ENCODE measurements around the gene DYDC1. TPM values are rescaled to one million over a fixed set of nuclear protein-coding genes. Genes with fewer than 3 reads are reported as not detected.

Gene DYDC1
- total RNA-seq, 1 donor from 2014 or later, result not detected

DNA sequence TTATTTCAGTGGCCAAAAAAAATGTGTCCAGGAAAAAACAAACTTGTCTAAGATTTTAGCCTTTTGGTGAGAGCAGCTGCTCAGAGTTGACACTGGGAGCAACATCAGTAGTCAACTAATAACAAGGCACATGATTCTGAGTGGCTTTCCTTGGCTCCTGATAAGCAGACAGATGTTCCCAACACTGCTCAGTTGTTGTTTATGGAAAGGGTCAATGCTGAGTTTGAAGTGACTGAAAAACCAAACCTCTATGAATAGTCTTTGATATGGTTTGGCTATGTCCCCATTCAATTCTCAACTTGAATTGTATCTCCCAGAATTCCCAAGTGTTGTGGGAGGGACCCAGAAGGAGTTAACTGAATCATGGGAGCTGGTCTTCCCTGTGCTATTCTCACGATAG lies 12.3 kb downstream of the DYDC1 start:
- no peak overlapping the region for H3K27ac Mint-ChIP-seq
- H3K4me3 Mint-ChIP-seq, result no peak overlapping the region
- no peak for DNase-seq (ENCODE audit: low spot score in 2 of 2, unreplicated experiment in 2 of 2)
- no peaks in the 10 kb centered on the region for H3K36me3 Mint-ChIP-seq
- peaks cover 7% of the 10 kb centered on the region for H3K9me3 Mint-ChIP-seq
- H3K4me1 Mint-ChIP-seq, result no peaks in the 10 kb centered on the region
- TF ChIP-seq, protein P1, sequence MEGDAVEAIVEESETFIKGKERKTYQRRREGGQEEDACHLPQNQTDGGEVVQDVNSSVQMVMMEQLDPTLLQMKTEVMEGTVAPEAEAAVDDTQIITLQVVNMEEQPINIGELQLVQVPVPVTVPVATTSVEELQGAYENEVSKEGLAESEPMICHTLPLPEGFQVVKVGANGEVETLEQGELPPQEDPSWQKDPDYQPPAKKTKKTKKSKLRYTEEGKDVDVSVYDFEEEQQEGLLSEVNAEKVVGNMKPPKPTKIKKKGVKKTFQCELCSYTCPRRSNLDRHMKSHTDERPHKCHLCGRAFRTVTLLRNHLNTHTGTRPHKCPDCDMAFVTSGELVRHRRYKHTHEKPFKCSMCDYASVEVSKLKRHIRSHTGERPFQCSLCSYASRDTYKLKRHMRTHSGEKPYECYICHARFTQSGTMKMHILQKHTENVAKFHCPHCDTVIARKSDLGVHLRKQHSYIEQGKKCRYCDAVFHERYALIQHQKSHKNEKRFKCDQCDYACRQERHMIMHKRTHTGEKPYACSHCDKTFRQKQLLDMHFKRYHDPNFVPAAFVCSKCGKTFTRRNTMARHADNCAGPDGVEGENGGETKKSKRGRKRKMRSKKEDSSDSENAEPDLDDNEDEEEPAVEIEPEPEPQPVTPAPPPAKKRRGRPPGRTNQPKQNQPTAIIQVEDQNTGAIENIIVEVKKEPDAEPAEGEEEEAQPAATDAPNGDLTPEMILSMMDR (IDR thresholded peaks at IDR 0.05; ENCODE audit: unreplicated experiment), result no peak
- peaks cover 3% of the 10 kb centered on the region for H3K27me3 Mint-ChIP-seq (ENCODE audit: low read depth)

DNA sequence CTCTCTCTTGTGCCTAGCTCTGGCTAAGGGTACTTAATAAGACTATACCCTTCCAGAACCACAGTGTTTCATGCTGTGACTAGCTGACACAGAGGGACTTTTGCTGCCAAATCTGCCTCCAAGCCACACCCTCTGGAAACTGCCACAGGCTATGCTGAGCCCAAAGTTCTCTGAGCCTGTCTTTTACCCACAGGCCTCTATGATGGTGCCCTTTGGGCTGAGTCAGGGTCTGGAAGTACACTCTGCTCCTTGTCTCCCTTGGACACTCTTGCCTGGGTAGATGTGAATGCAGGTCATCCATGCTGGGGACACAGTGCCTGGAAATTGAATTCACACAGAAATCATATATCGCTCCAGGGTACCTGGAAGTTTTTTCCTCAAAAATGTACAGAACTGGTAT lies 22.6 kb downstream of the DYDC1 start:
- no peak for DNase-seq (ENCODE audit: low spot score in 2 of 2, unreplicated experiment in 2 of 2)
- Mint-ChIP-seq H3K36me3 (no peaks in the 10 kb centered on the region), H3K9me3 (peaks cover 12% of the 10 kb centered on the region), H3K4me1 (no peaks in the 10 kb centered on the region), H3K27ac (no peak overlapping the region), H3K27me3 (ENCODE audit: low read depth) (peaks cover 11% of the 10 kb centered on the region), H3K4me3 (no peak overlapping the region)
- TF ChIP-seq, protein P1 (IDR thresholded peaks at IDR 0.05; ENCODE audit: unreplicated experiment), result no peak

DNA sequence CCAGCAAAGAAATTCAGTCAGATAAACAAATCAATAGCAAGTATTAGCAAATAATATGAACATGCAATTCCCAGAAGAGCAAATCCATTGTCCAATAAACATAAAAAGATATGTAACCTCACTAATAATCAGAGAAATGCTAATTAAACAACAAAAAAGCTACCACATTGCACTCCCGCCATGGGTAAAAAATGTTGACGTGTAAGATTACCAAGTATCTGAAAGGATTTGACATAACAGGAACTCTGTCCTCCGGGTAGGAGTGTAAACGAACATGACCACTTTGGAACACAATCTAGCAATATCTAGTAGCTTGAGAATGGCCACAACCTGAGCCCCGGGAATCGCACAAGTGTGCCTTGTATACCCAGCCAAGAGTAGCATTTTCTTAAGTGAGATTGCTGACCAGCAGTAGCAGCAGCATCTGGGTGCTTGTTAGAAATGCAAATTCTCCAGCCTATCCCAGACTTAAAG lies 31.6 kb downstream of the DYDC1 start:
- H3K27me3 Mint-ChIP-seq (ENCODE audit: low read depth), result peaks cover 8% of the 10 kb centered on the region
- H3K4me3 Mint-ChIP-seq, result no peak overlapping the region
- H3K27ac Mint-ChIP-seq, result no peak overlapping the region
- no peaks in the 10 kb centered on the region for H3K36me3 Mint-ChIP-seq
- no peaks in the 10 kb centered on the region for H3K9me3 Mint-ChIP-seq
- DNase-seq (ENCODE audit: low spot score in 2 of 2, unreplicated experiment in 2 of 2), result no peak
- no peaks in the 10 kb centered on the region for H3K4me1 Mint-ChIP-seq
- TF ChIP-seq, protein P1 (IDR thresholded peaks at IDR 0.05; ENCODE audit: unreplicated experiment), result no peak

DNA sequence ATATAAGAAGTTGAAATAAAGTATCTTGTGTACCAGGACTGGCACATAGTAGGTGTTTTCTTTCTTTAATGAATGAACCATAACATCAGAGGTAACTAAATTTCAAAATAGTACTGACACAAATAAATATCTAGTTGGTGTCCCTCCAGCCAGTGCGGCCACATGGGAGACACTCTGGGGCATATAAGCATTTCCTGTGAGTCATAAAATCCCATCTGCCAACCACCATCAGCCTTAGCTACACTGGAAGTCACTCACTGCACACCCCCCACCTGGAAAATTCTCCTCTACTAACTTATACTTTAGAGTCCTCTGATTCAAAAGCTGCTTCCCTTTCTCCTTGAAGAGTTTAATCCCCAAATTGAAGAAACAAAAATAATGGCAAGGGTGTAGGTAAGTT lies 32.5 kb downstream of the DYDC1 start:
- TF ChIP-seq, protein P1 (IDR thresholded peaks at IDR 0.05; ENCODE audit: unreplicated experiment), result no peak
- Mint-ChIP-seq H3K4me1 (no peaks in the 10 kb centered on the region), H3K27ac (no peak overlapping the region), H3K36me3 (no peaks in the 10 kb centered on the region), H3K27me3 (ENCODE audit: low read depth) (peaks cover 10% of the 10 kb centered on the region), H3K9me3 (no peaks in the 10 kb centered on the region), H3K4me3 (no peak overlapping the region)
- no peak for DNase-seq (ENCODE audit: low spot score in 2 of 2, unreplicated experiment in 2 of 2)

DNA sequence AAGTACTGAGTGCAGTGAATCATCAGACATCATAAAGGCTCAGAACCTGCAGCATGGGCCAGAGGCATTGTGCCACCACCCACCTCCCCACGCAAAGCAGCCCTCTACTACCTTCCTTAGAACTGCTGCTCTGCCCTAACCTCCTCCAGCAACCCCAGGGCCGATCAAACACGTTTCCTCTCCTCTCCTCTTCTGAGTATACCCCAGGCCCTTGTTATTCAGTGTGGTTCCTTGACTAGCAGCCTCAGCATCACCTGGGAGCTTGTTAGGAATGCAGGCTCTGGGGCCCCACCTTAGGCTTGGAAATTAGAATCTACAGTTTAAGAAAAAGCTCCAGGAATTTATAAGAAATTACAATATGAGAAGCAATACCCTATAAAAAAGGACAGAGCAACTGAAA lies 33.2 kb downstream of the DYDC1 start:
- TF ChIP-seq, protein P1 (IDR thresholded peaks at IDR 0.05; ENCODE audit: unreplicated experiment), result no peak
- Mint-ChIP-seq H3K4me1 (no peaks in the 10 kb centered on the region), H3K36me3 (no peaks in the 10 kb centered on the region), H3K4me3 (no peak overlapping the region), H3K9me3 (no peaks in the 10 kb centered on the region), H3K27me3 (ENCODE audit: low read depth) (peaks cover 10% of the 10 kb centered on the region), H3K27ac (no peak overlapping the region)
- no peak for DNase-seq (ENCODE audit: low spot score in 2 of 2, unreplicated experiment in 2 of 2)

DNA sequence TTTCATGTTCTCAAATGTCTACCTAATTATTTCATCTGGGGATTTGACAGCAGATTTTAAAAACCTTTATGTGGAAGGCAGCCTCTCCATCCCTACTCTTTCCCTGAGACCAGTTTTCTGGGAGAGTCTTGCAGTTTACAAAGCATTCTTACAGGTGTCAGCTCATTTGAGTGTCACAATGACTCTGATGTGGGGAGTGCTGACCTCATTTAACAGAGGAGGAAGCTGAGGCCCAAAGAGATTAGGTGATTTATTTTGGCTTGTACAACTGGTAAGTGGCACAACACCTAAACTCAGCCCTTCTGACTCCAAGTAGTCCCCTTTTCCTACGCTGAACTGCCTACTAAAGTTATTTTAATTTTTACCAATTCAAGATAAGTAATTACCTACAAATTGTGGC lies 33.8 kb downstream of the DYDC1 start:
- Mint-ChIP-seq H3K36me3 (no peaks in the 10 kb centered on the region), H3K4me3 (no peak overlapping the region), H3K4me1 (no peaks in the 10 kb centered on the region), H3K27me3 (ENCODE audit: low read depth) (peaks cover 10% of the 10 kb centered on the region), H3K27ac (no peak overlapping the region), H3K9me3 (no peaks in the 10 kb centered on the region)
- TF ChIP-seq, protein P1 (IDR thresholded peaks at IDR 0.05; ENCODE audit: unreplicated experiment), result no peak
- no peak for DNase-seq (ENCODE audit: low spot score in 2 of 2, unreplicated experiment in 2 of 2)

Measured in mesothelial cell of epicardium (in vitro differentiated cells).